ENCODE measurements around the gene DUSP1.

The DUSP1 gene

DNA sequence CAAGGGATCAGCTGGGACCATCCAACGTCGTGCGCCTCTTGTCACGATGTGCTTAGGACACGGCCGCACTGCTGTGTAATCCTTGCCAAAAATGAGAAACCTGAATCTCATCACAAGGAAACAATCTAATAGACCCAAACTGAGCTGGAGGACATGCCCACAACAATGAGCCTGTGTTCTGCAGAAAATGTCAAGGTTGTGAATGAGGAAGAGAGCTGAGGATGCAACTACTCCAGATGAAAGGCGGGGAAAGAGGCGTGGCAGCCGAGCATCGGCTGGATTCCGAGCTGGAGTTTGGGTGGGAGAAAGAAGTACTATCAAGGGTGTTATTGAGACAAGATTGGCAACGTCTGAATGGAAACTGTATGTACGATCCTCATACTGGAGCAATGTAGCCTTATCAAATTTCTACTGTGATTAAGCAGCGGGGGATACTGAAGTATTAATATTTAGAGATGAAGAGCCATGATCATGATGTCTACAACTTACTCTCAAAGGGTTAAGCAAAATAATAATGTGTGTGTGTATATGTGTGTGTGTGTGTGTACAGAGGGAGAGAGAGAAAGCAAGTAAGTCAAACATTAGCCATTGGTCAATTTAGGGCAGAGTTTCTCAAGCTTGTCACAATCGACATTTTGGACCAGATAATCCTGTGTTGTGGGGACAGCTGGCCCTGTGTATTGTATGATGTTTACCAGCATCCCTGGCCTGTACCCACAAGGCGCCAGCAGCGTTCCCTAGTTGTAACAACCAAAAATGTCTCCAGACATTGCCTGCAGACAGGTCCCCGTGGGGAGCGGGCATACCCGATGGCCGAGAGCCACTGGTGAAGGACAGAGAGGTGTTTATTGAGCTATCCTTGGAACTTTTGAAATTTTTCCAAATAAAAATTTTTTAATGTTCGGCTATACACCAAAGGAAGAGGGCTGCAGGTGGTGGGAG lies 46.5 kb downstream of the DUSP1 start:
- no peak for DNase-seq (ENCODE audit: low read depth in 2 of 2)

DNA sequence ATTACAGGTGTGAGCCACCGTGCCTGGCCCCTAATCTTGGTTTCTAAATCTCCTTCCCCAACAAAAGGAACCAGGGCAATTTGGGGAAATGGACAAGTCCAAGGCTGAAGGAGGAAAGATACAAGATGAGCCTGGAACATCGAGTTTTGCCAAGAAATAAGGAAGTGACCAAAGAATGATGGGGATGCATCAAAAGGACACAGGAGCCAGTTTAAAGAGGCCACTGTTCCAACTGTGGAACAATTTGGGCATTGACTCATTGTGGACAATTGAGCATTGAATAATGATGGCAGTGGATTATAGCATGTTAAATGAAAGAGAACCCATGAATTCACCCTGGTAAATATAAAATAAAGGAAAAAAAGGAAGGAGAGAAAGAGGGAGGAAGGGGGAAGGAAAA lies 47.5 kb downstream of the DUSP1 start:
- DNase-seq (ENCODE audit: low read depth in 2 of 2), result no peak

DNA sequence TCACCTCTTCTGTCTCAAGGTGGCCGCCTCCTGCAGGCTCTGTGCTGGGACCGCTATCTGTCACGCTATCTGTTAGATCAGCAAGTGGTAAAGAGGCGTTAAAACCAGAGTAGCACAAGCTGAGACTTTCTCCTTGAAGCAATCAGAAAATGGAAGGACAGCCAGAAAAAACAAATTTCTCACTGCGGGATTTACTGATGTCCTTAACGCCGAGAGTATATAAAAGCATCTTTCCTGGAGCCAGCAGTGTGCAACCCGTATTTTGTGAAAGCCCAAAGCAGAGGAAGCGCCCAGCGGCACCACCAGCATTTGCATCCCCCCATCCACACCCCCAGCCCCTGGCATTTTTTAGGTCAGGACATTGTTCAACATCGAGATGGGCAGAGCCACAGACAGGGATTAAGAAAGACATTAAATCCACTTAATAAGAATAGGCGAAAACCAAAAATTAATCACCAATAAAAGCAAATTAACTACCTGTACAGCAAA lies 48.6 kb downstream of the DUSP1 start:
- peak in 1 of 2 donors; percentile 11 for DNase-seq (ENCODE audit: low read depth in 2 of 2)

DNA sequence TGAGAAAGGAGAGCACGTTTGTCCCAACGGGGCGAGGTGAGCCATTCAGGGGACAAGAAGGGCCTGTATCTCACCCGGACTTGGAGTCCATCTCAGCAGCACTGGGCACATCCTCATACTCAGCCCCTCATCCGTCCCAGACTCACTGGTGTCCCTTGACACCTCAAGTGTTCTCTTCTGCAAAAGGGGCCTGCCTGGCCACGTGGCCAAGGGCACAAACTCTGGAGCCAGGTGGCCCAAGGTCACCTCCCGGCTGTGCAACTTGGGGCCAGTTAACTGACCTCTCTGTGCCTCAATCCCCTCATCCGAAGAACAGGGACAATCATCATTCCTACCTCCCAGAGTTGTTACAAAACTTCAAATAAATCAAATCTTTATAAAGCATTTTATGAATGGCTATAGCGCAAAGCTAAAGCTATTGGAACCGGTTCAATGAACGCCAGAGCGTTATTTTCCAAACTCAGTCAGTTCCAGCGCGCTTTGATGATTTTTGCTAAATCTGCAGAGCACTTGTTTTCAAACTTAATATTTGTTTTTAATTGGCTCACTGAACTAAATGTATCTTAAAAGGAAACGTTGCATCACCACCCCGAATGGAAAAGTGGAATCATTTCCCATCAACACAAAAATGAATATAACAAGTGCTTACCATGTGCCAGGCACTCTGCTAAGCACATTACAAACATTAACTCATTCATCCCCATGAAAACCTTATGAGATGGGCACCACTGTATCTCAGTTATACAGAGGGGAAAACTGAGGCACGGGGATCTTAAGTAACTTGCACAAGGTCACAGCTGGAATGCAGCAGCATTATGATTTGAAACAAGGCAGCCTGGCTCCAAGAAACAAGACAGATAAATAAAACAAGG lies 49.3 kb downstream of the DUSP1 start:
- DNase-seq (ENCODE audit: low read depth in 2 of 2), result no peak

DNA sequence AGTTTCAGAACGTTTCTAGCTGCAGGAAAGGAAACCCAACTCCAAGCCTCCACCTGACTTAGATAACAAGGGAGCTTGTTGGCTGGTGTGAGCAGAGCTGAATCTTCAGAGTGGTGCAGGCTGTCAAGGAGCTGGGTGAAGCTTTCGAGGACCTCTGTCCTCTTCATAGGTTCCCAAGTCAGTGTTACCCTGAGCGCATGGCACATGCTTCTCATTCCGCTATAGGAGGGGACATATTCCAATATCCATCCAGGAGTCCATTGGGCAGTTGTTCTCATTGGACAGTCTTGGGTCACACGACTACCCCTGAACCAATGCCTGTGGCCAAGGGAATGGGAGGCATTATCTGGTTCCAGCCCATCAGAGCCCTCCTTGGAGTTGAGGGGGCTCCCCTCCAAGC lies 50.3 kb downstream of the DUSP1 start:
- no peak for DNase-seq (ENCODE audit: low read depth in 2 of 2)

DNA sequence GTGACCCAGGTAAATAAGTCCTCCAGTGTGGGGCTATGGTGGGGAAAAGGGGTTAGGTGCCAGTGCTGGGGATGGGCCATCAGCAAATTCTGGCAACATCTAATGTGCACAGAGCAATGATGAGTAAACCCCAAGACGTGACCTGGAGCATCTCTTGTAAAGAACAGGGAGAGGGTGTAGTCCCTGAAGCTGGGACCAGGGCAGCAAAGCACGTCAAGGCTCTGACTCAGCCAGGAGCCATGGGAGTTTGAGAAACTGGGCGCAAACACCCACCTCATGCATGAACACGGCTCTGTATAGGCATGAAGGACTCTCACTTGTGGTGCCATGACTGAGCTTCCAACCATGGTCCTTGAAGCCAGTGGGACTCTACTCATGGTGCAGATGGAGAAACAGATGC lies 51.8 kb downstream of the DUSP1 start:
- DNase-seq (ENCODE audit: low read depth in 2 of 2), result no peak

DNA sequence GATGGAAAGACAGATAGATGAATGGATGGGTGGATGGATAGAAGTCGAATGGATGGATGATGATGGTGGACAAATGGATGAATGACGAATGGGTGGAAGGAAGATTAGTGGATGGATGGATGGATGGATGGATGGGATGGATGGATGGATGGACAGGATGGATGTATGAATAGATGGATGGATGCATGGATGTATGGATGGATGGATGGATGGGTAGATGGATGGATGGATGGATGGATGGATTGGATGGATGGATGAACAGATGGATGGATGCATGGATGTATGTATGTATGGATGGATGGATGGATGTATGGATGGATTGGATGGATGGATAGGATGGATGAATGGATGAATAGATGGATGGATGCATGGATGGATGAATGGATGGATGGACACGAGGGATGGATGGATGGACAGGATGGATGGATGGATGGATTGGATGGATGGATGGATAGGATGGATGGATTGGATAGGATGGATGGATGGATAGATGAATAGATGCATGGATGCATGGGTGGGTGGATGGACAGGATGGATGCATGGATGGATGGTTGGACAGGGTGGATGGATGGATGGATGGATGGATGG lies 52.4 kb downstream of the DUSP1 start:
- DNase-seq (ENCODE audit: low read depth in 2 of 2), result no peak
